ENCODE measurements around the gene UPP2.

The UPP2 gene

GRCh38 chr2:158091647-158092046 lies 10.0 kb upstream of the UPP2 start:
- Histone ChIP-seq H3K27me3 (ENCODE audit: insufficient read depth, low read length) (no peaks in the 10 kb centered on the region), H3K9me3 (ENCODE audit: insufficient read depth, low read depth, low read length) (no peaks in the 10 kb centered on the region), H3K4me3 (ENCODE audit: low read length) (no peak overlapping the region), H3K36me3 (ENCODE audit: insufficient read depth, low read depth, low read length) (no peaks in the 10 kb centered on the region), H3K27ac (ENCODE audit: low read length) (no peak overlapping the region), H3K4me1 (ENCODE audit: insufficient read depth, low read length) (no peaks in the 10 kb centered on the region), H3K9ac (ENCODE audit: low read depth, low read length) (no peak overlapping the region)

- H3K9ac ChIP-seq (ENCODE audit: low read depth, low read length): no peak overlapping the region
- no peak overlapping the region for H3K27ac ChIP-seq (ENCODE audit: low read length)
- H3K36me3 ChIP-seq (ENCODE audit: insufficient read depth, low read depth, low read length): no peaks in the 10 kb centered on the region
- no peaks in the 10 kb centered on the region for H3K4me1 ChIP-seq (ENCODE audit: insufficient read depth, low read length)
- no peak overlapping the region for H3K4me3 ChIP-seq (ENCODE audit: low read length)
- H3K27me3 ChIP-seq (ENCODE audit: insufficient read depth, low read length): no peaks in the 10 kb centered on the region
- H3K9me3 ChIP-seq (ENCODE audit: insufficient read depth, low read depth, low read length): no peaks in the 10 kb centered on the region
Observed at GRCh38 chr2:158094487-158095092, 7.1 kb upstream of the UPP2 start.

- no peak overlapping the region for H3K4me3 ChIP-seq (ENCODE audit: low read length)
- no peaks in the 10 kb centered on the region for H3K9me3 ChIP-seq (ENCODE audit: insufficient read depth, low read depth, low read length)
- H3K27me3 ChIP-seq (ENCODE audit: insufficient read depth, low read length): no peaks in the 10 kb centered on the region
- H3K36me3 ChIP-seq (ENCODE audit: insufficient read depth, low read depth, low read length): no peaks in the 10 kb centered on the region
- no peaks in the 10 kb centered on the region for H3K4me1 ChIP-seq (ENCODE audit: insufficient read depth, low read length)
- H3K9ac ChIP-seq (ENCODE audit: low read depth, low read length): no peak overlapping the region
- no peak overlapping the region for H3K27ac ChIP-seq (ENCODE audit: low read length)
Observed at GRCh38 chr2:158095269-158095668, 6.4 kb upstream of the UPP2 start.

- H3K4me1 ChIP-seq (ENCODE audit: insufficient read depth, low read length): no peaks in the 10 kb centered on the region
- no peak overlapping the region for H3K27ac ChIP-seq (ENCODE audit: low read length)
- H3K36me3 ChIP-seq (ENCODE audit: insufficient read depth, low read depth, low read length): no peaks in the 10 kb centered on the region
- no peak overlapping the region for H3K4me3 ChIP-seq (ENCODE audit: low read length)
- H3K9me3 ChIP-seq (ENCODE audit: insufficient read depth, low read depth, low read length): no peaks in the 10 kb centered on the region
- H3K9ac ChIP-seq (ENCODE audit: low read depth, low read length): no peak overlapping the region
- no peaks in the 10 kb centered on the region for H3K27me3 ChIP-seq (ENCODE audit: insufficient read depth, low read length)
Observed at GRCh38 chr2:158095912-158096311, 5.8 kb upstream of the UPP2 start.

GRCh38 chr2:158097481-158097880 lies 4.2 kb upstream of the UPP2 start:
- no peak overlapping the region for H3K9ac ChIP-seq (ENCODE audit: low read depth, low read length)

GRCh38 chr2:158098178-158098577 lies 3.5 kb upstream of the UPP2 start:
- H3K4me1 ChIP-seq (ENCODE audit: insufficient read depth, low read length): no peaks in the 10 kb centered on the region
- no peaks in the 10 kb centered on the region for H3K36me3 ChIP-seq (ENCODE audit: insufficient read depth, low read depth, low read length)
- no peak overlapping the region for H3K9ac ChIP-seq (ENCODE audit: low read depth, low read length)
- H3K4me3 ChIP-seq (ENCODE audit: low read length): no peak overlapping the region
- no peaks in the 10 kb centered on the region for H3K9me3 ChIP-seq (ENCODE audit: insufficient read depth, low read depth, low read length)
- H3K27ac ChIP-seq (ENCODE audit: low read length): no peak overlapping the region
- no peaks in the 10 kb centered on the region for H3K27me3 ChIP-seq (ENCODE audit: insufficient read depth, low read length)

More at GRCh38 chr2:158097481-158097880, 4.2 kb upstream of the UPP2 start:
- Histone ChIP-seq H3K27me3 (ENCODE audit: insufficient read depth, low read length) (no peaks in the 10 kb centered on the region), H3K27ac (ENCODE audit: low read length) (no peak overlapping the region), H3K4me1 (ENCODE audit: insufficient read depth, low read length) (no peaks in the 10 kb centered on the region), H3K36me3 (ENCODE audit: insufficient read depth, low read depth, low read length) (no peaks in the 10 kb centered on the region), H3K4me3 (ENCODE audit: low read length) (no peak overlapping the region), H3K9me3 (ENCODE audit: insufficient read depth, low read depth, low read length) (no peaks in the 10 kb centered on the region)

GRCh38 chr2:158099716-158100115 lies 2.0 kb upstream of the UPP2 start:
- Histone ChIP-seq H3K36me3 (ENCODE audit: insufficient read depth, low read depth, low read length) (no peaks in the 10 kb centered on the region), H3K27ac (ENCODE audit: low read length) (no peak overlapping the region), H3K27me3 (ENCODE audit: insufficient read depth, low read length) (no peaks in the 10 kb centered on the region), H3K4me3 (ENCODE audit: low read length) (no peak overlapping the region), H3K9ac (ENCODE audit: low read depth, low read length) (no peak overlapping the region), H3K9me3 (ENCODE audit: insufficient read depth, low read depth, low read length) (no peaks in the 10 kb centered on the region), H3K4me1 (ENCODE audit: insufficient read depth, low read length) (peaks cover 5% of the 10 kb centered on the region; the same call in 1 of the 2 replicates)

- H3K4me3 ChIP-seq (ENCODE audit: low read length): no peak overlapping the region
- H3K9me3 ChIP-seq (ENCODE audit: insufficient read depth, low read depth, low read length): no peaks in the 10 kb centered on the region
- H3K9ac ChIP-seq (ENCODE audit: low read depth, low read length): no peak overlapping the region
- no peaks in the 10 kb centered on the region for H3K36me3 ChIP-seq (ENCODE audit: insufficient read depth, low read depth, low read length)
- no peak overlapping the region for H3K27ac ChIP-seq (ENCODE audit: low read length)
- H3K4me1 ChIP-seq (ENCODE audit: insufficient read depth, low read length): peaks cover 5% of the 10 kb centered on the region; the same call in 1 of the 2 replicates
- H3K27me3 ChIP-seq (ENCODE audit: insufficient read depth, low read length): no peaks in the 10 kb centered on the region
Observed at GRCh38 chr2:158100411-158100810, 1.3 kb upstream of the UPP2 start.

- Histone ChIP-seq H3K9me3 (ENCODE audit: insufficient read depth, low read depth, low read length) (no peaks in the 10 kb centered on the region), H3K27ac (ENCODE audit: low read length) (no peak overlapping the region), H3K4me1 (ENCODE audit: insufficient read depth, low read length) (peaks cover 5% of the 10 kb centered on the region; the same call in 1 of the 2 replicates), H3K36me3 (ENCODE audit: insufficient read depth, low read depth, low read length) (no peaks in the 10 kb centered on the region), H3K9ac (ENCODE audit: low read depth, low read length) (no peak overlapping the region), H3K27me3 (ENCODE audit: insufficient read depth, low read length) (no peaks in the 10 kb centered on the region), H3K4me3 (ENCODE audit: low read length) (no peak overlapping the region)
Observed at GRCh38 chr2:158102446-158102845, 770 bp downstream of the UPP2 start.

- Histone ChIP-seq H3K27ac (ENCODE audit: low read length) (no peak overlapping the region), H3K36me3 (ENCODE audit: insufficient read depth, low read depth, low read length) (no peaks in the 10 kb centered on the region), H3K4me1 (ENCODE audit: insufficient read depth, low read length) (peaks cover 5% of the 10 kb centered on the region; the same call in 1 of the 2 replicates), H3K9ac (ENCODE audit: low read depth, low read length) (0 out of 2 replicates have a peak overlapping the region, but pooled peaks have one; percentile 12), H3K27me3 (ENCODE audit: insufficient read depth, low read length) (no peaks in the 10 kb centered on the region), H3K9me3 (ENCODE audit: insufficient read depth, low read depth, low read length) (no peaks in the 10 kb centered on the region), H3K4me3 (ENCODE audit: low read length) (no peak overlapping the region)
Observed at GRCh38 chr2:158103411-158104012, 1.8 kb downstream of the UPP2 start.

- Histone ChIP-seq H3K4me1 (ENCODE audit: insufficient read depth, low read length) (peaks cover 5% of the 10 kb centered on the region; the same call in 1 of the 2 replicates), H3K9ac (ENCODE audit: low read depth, low read length) (no peak overlapping the region), H3K4me3 (ENCODE audit: low read length) (no peak overlapping the region), H3K27me3 (ENCODE audit: insufficient read depth, low read length) (no peaks in the 10 kb centered on the region), H3K36me3 (ENCODE audit: insufficient read depth, low read depth, low read length) (no peaks in the 10 kb centered on the region), H3K27ac (ENCODE audit: low read length) (no peak overlapping the region), H3K9me3 (ENCODE audit: insufficient read depth, low read depth, low read length) (no peaks in the 10 kb centered on the region)
Observed at GRCh38 chr2:158104903-158105302, 3.2 kb downstream of the UPP2 start.

GRCh38 chr2:158112992-158113391 lies 11.3 kb downstream of the UPP2 start:
- Histone ChIP-seq H3K9ac (ENCODE audit: low read depth, low read length) (no peak overlapping the region), H3K27me3 (ENCODE audit: insufficient read depth, low read length) (no peaks in the 10 kb centered on the region), H3K27ac (ENCODE audit: low read length) (no peak overlapping the region), H3K4me3 (ENCODE audit: low read length) (no peak overlapping the region), H3K4me1 (ENCODE audit: insufficient read depth, low read length) (no peaks in the 10 kb centered on the region), H3K36me3 (ENCODE audit: insufficient read depth, low read depth, low read length) (no peaks in the 10 kb centered on the region), H3K9me3 (ENCODE audit: insufficient read depth, low read depth, low read length) (0 out of 2 replicates have a peak, but pooled peaks cover 6% of the 10 kb centered on the region)

All from iPS-20b (cell line).